HepG2 (cell line): ENCODE data around the gene DDR2.

ENCODE experiments used
- ETV6 ChIP-seq: sonication (generic); formaldehyde crosslinking; conservative IDR thresholded peaks from 2 replicates; pipeline ENCODE4 v1.4.0; 2020; ENCODE audit warnings: missing genetic modification reagents
- MAFF ChIP-seq: IDR thresholded peaks from 2 replicates; pipeline ENCODE4 v1.6.1; 2011; ENCODE audit warnings: low read depth, low read length, improper control_type of control experiment
- NCOR1 ChIP-seq: fragments of 200-600 bp; sonication (generic); IDR thresholded peaks from 2 replicates; pipeline ENCODE4 v1.7.0; 2017; ENCODE audit warnings: antibody characterized with exemption, low read length, borderline replicate concordance
- NFYC ChIP-seq: IDR thresholded peaks from 2 replicates; pipeline ENCODE4 v1.6.1; 2016; ENCODE audit warnings: missing genetic modification reagents, missing compliant biosample characterization
- NR2C2 ChIP-seq: sonication (generic); formaldehyde crosslinking; IDR thresholded peaks from 2 replicates; pipeline ENCODE4 v1.4.0; 2020; ENCODE audit warnings: missing genetic modification reagents, mild to moderate bottlenecking, moderate library complexity, borderline replicate concordance
- ZNF558 ChIP-seq: sonication (generic); formaldehyde crosslinking; IDR thresholded peaks from 2 replicates; pipeline ENCODE4 v1.9.0; 2022; ENCODE audit warnings: mild to moderate bottlenecking, missing genetic modification reagents, borderline replicate concordance
- TF ChIP-seq, protein P1 (sequence below): sonication (generic); formaldehyde crosslinking; IDR thresholded peaks from 2 replicates; pipeline ENCODE4 v1.5.0; 2020; ENCODE audit warnings: mild to moderate bottlenecking, missing genetic modification reagents, moderate library complexity
- TF ChIP-seq, protein P2 (sequence below): IDR thresholded peaks from 2 replicates; pipeline ENCODE4 v1.6.1; 2018; ENCODE audit warnings: missing genetic modification reagents
- TF ChIP-seq, protein P3 (sequence below): sonication (generic); formaldehyde crosslinking; IDR thresholded peaks from 2 replicates; pipeline ENCODE4 v1.5.0; 2020; ENCODE audit warnings: mild to moderate bottlenecking, missing genetic modification reagents

DNA sequence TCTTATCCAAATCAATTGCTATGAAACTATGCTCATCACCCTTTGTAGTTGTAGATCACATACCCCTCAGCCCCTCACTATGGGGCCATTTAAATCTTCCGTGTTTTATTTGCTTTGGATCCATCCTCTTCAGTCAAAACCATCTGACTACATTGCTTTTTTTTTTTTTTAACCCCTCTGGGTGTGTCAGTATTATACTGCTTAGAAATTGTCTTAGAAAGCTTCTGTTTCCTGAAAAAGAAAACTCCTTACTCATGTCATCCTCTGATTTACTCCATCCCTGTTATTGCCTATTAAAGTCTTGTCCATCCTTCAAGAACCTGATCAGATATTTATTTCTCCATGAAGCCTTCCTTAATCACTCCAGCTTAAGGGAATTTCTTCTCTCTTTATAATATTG lies 84.3 kb downstream of the DDR2 start:
- TF ChIP-seq, protein P1, sequence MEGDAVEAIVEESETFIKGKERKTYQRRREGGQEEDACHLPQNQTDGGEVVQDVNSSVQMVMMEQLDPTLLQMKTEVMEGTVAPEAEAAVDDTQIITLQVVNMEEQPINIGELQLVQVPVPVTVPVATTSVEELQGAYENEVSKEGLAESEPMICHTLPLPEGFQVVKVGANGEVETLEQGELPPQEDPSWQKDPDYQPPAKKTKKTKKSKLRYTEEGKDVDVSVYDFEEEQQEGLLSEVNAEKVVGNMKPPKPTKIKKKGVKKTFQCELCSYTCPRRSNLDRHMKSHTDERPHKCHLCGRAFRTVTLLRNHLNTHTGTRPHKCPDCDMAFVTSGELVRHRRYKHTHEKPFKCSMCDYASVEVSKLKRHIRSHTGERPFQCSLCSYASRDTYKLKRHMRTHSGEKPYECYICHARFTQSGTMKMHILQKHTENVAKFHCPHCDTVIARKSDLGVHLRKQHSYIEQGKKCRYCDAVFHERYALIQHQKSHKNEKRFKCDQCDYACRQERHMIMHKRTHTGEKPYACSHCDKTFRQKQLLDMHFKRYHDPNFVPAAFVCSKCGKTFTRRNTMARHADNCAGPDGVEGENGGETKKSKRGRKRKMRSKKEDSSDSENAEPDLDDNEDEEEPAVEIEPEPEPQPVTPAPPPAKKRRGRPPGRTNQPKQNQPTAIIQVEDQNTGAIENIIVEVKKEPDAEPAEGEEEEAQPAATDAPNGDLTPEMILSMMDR: no peak
- TF ChIP-seq NFYC (CRISPR knock-in tag) (no peak), NCOR1 (no peak), ETV6 (no peak), MAFF (no peak), NR2C2 (CRISPR knock-in tag) (no peak), ZNF558 (no peak)
- TF ChIP-seq, protein P2, sequence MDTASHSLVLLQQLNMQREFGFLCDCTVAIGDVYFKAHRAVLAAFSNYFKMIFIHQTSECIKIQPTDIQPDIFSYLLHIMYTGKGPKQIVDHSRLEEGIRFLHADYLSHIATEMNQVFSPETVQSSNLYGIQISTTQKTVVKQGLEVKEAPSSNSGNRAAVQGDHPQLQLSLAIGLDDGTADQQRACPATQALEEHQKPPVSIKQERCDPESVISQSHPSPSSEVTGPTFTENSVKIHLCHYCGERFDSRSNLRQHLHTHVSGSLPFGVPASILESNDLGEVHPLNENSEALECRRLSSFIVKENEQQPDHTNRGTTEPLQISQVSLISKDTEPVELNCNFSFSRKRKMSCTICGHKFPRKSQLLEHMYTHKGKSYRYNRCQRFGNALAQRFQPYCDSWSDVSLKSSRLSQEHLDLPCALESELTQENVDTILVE (CRISPR knock-in tag): no peak
- TF ChIP-seq, protein P3, sequence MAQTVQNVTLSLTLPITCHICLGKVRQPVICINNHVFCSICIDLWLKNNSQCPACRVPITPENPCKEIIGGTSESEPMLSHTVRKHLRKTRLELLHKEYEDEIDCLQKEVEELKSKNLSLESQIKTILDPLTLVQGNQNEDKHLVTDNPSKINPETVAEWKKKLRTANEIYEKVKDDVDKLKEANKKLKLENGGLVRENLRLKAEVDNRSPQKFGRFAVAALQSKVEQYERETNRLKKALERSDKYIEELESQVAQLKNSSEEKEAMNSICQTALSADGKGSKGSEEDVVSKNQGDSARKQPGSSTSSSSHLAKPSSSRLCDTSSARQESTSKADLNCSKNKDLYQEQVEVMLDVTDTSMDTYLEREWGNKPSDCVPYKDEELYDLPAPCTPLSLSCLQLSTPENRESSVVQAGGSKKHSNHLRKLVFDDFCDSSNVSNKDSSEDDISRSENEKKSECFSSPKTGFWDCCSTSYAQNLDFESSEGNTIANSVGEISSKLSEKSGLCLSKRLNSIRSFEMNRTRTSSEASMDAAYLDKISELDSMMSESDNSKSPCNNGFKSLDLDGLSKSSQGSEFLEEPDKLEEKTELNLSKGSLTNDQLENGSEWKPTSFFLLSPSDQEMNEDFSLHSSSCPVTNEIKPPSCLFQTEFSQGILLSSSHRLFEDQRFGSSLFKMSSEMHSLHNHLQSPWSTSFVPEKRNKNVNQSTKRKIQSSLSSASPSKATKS (CRISPR knock-in tag): no peak
